Neural cell (in vitro differentiated cells): ENCODE measurements around the gene CERS1. TPM values are rescaled to one million over a fixed set of nuclear protein-coding genes. Genes with fewer than 3 reads are reported as not detected.

ENCODE experiments used
- H2AFZ ChIP-seq: fragments of 200-600, 300-800 bp; sonication (generic), shearing (Covaris generic); 2 replicates; pipeline ENCODE4 v1.6.0; 2014; ENCODE audit warnings: low read depth, mild to moderate bottlenecking, antibody characterized with exemption, low read length, moderate library complexity
- H3F3A ChIP-seq: fragments of 200-600 bp; shearing (Covaris generic); 2 replicates; pipeline ENCODE4 v1.6.1; 2016; ENCODE audit warnings: mild to moderate bottlenecking, moderate library complexity, mixed read lengths, antibody characterized with exemption, low read length; ENCODE audit not compliant: insufficient read depth, poor library complexity, severe bottlenecking
- H3K27ac ChIP-seq: fragments of 200-600, 300-800 bp; sonication (generic), shearing (Covaris generic); 2 replicates; pipeline ENCODE4 v1.5.1; 2014; ENCODE audit warnings: mild to moderate bottlenecking, low read length, moderate library complexity
- H3K27me3 ChIP-seq: fragments of 300-800, 200-600 bp; sonication (generic), shearing (Covaris generic); 2 replicates; pipeline ENCODE4 v1.6.0; 2014; ENCODE audit warnings: mild to moderate bottlenecking, low read depth, low read length, moderate library complexity; ENCODE audit not compliant: insufficient read depth
- H3K36me3 ChIP-seq: fragments of 300-800, 200-600 bp; sonication (generic), shearing (Covaris generic); 2 replicates; pipeline ENCODE4 v1.5.1; 2014; ENCODE audit warnings: mild to moderate bottlenecking, antibody characterized with exemption, low read length, moderate library complexity; ENCODE audit not compliant: insufficient read depth
- H3K4me2 ChIP-seq: fragments of 300-800, 200-600 bp; sonication (generic), shearing (Covaris generic); 2 replicates; pipeline ENCODE4 v1.6.0; 2014; ENCODE audit warnings: mild to moderate bottlenecking, low read length
- H3K4me3 ChIP-seq: fragments of 300-800, 200-600 bp; sonication (generic), shearing (Covaris generic); 2 replicates; pipeline ENCODE4 v1.5.1; 2014; ENCODE audit warnings: mild to moderate bottlenecking, low read length, moderate library complexity
- H3K79me2 ChIP-seq: fragments of 200-600 bp; shearing (Covaris generic); replicated peaks from 2 replicates; pipeline ENCODE4 v1.6.0; 2014; ENCODE audit warnings: mild to moderate bottlenecking, low read length, moderate library complexity; ENCODE audit not compliant: insufficient read depth
- H3K9ac ChIP-seq: fragments of 300-800, 200-600 bp; sonication (generic), shearing (Covaris generic); 2 replicates; pipeline ENCODE4 v1.6.1; 2016; ENCODE audit warnings: mild to moderate bottlenecking, low read length, mixed read lengths
- H3K9me2 ChIP-seq: fragments of 200-600 bp; shearing (Covaris generic); 2 replicates; pipeline ENCODE4 v1.6.1; 2016; ENCODE audit warnings: mild to moderate bottlenecking, low read length, mixed read lengths; ENCODE audit not compliant: insufficient read depth
- H3K9me3 ChIP-seq: fragments of 200-600, 300-800 bp; sonication (generic), shearing (Covaris generic); 2 replicates; pipeline ENCODE4 v1.6.1; 2016; ENCODE audit warnings: mild to moderate bottlenecking, mixed run types, low read length, moderate library complexity, mixed read lengths
- H4K20me1 ChIP-seq: fragments of 200-600 bp; shearing (Covaris generic); 2 replicates; pipeline ENCODE4 v1.6.1; 2016; ENCODE audit warnings: mild to moderate bottlenecking, mixed run types; ENCODE audit not compliant: insufficient read depth
- EP300 ChIP-seq: fragments of 450-650 bp; conservative IDR thresholded peaks from 2 replicates; pipeline ENCODE4 v1.6.1; 2014; ENCODE audit warnings: antibody characterized with exemption, mild to moderate bottlenecking, moderate library complexity; ENCODE audit not compliant: poor library complexity, severe bottlenecking
- EZH2 ChIP-seq: fragments of 200-600, 300-800 bp; shearing (Covaris generic), sonication (generic); IDR thresholded peaks from 2 replicates; pipeline ENCODE4 v1.6.1; 2014; ENCODE audit warnings: antibody characterized with exemption, low read length, borderline replicate concordance, mild to moderate bottlenecking; ENCODE audit not compliant: insufficient read depth, poor library complexity, severe bottlenecking
- MXI1 ChIP-seq: fragments of 450-650 bp; conservative IDR thresholded peaks from 2 replicates; pipeline ENCODE4 v1.6.1; 2014; ENCODE audit warnings: antibody characterized with exemption, mild to moderate bottlenecking; ENCODE audit not compliant: poor library complexity, severe bottlenecking
- POLR2AphosphoS5 ChIP-seq: IDR thresholded peaks from 2 replicates; pipeline ENCODE4 v1.6.1; 2012
- RAD21 ChIP-seq: fragments of 450-650 bp; conservative IDR thresholded peaks from 2 replicates; pipeline ENCODE4 v1.6.1; 2014; ENCODE audit warnings: antibody characterized with exemption, mild to moderate bottlenecking, moderate library complexity
- SMC3 ChIP-seq: fragments of 450-650 bp; conservative IDR thresholded peaks from 2 replicates; pipeline ENCODE4 v1.6.1; 2014; ENCODE audit warnings: antibody characterized with exemption, mild to moderate bottlenecking, moderate library complexity; ENCODE audit not compliant: poor library complexity
- TAF1 ChIP-seq: IDR thresholded peaks from 2 replicates; pipeline ENCODE4 v1.6.1; 2012; ENCODE audit warnings: low read depth
- polyA plus RNA-seq: library from polyadenylated mRNA; depleted of rRNA; stranded (reverse); fragments of >200 nt; gene quantifications from 2 replicates; pipeline ENCODE4 v1.2.3, GENCODE V29; 2014
- TF ChIP-seq, protein P1 (sequence below): fragments of 450-650 bp; IDR thresholded peaks from 2 replicates; pipeline ENCODE4 v1.5.1; 2014; ENCODE audit warnings: antibody characterized with exemption, mild to moderate bottlenecking, moderate library complexity; ENCODE audit not compliant: poor library complexity, severe bottlenecking
- TF ChIP-seq, protein P2 (sequence below): IDR thresholded peaks from 2 replicates; pipeline ENCODE4 v1.6.1; 2012; ENCODE audit warnings: borderline replicate concordance

CERS1 gene
- polyA plus RNA-seq, 1 donor from 2014 or later = 19.1 TPM

DNA sequence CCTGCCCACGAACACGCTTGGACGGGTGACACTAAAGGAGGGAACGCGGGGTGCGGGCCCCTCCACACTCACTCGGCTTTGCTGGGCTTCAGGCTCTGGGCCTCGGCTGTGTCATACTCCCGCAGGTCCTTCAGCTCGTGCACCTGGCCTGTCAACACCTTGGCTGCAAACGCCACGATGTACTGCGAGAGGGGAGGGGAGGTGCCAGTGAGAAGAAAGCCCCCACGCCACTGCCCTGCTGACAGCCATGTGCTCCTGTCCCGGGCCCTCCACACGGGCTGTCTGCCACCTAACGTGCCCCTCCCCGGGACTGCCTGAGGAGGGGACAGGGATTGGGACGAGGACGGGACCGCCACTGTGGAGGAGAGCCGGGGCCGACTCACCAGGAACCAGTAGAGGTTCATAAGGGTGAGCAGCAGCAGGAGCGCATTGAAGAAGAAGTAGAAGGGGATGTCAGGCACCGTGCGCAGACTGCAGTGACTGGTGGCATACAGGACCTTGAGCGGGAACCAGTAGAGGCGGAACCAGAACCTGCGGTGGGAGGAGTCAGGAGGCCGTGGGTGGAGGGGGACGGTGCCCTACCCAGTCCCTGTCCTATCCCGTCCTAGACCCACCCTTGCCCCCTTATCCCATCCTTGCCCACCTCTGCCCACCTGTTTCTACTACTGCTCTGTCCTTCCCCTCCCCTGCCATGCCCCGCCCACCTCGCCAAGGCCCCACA lies 16.9 kb downstream of the CERS1 start:
- Histone ChIP-seq H3K9ac (no peak overlapping the region), H4K20me1 (no peaks in the 10 kb centered on the region), H3K4me3 (no peak overlapping the region), H3K79me2 (no peaks in the 10 kb centered on the region), H3K36me3 (peaks cover 20% of the 10 kb centered on the region), H2AFZ (no peak overlapping the region), H3K9me3 (no peaks in the 10 kb centered on the region), H3K27me3 (no peaks in the 10 kb centered on the region), H3K4me2 (no peak overlapping the region), H3K27ac (no peak overlapping the region), H3K9me2 (no peaks in the 10 kb centered on the region), H3F3A (no peaks in the 10 kb centered on the region)
- TF ChIP-seq MXI1 (no peak), POLR2AphosphoS5 (no peak), TAF1 (no peak), SMC3 (no peak), EZH2 (no peak), RAD21 (no peak), EP300 (no peak)
- TF ChIP-seq, protein P1, sequence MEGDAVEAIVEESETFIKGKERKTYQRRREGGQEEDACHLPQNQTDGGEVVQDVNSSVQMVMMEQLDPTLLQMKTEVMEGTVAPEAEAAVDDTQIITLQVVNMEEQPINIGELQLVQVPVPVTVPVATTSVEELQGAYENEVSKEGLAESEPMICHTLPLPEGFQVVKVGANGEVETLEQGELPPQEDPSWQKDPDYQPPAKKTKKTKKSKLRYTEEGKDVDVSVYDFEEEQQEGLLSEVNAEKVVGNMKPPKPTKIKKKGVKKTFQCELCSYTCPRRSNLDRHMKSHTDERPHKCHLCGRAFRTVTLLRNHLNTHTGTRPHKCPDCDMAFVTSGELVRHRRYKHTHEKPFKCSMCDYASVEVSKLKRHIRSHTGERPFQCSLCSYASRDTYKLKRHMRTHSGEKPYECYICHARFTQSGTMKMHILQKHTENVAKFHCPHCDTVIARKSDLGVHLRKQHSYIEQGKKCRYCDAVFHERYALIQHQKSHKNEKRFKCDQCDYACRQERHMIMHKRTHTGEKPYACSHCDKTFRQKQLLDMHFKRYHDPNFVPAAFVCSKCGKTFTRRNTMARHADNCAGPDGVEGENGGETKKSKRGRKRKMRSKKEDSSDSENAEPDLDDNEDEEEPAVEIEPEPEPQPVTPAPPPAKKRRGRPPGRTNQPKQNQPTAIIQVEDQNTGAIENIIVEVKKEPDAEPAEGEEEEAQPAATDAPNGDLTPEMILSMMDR = no peak
- TF ChIP-seq, protein P2, sequence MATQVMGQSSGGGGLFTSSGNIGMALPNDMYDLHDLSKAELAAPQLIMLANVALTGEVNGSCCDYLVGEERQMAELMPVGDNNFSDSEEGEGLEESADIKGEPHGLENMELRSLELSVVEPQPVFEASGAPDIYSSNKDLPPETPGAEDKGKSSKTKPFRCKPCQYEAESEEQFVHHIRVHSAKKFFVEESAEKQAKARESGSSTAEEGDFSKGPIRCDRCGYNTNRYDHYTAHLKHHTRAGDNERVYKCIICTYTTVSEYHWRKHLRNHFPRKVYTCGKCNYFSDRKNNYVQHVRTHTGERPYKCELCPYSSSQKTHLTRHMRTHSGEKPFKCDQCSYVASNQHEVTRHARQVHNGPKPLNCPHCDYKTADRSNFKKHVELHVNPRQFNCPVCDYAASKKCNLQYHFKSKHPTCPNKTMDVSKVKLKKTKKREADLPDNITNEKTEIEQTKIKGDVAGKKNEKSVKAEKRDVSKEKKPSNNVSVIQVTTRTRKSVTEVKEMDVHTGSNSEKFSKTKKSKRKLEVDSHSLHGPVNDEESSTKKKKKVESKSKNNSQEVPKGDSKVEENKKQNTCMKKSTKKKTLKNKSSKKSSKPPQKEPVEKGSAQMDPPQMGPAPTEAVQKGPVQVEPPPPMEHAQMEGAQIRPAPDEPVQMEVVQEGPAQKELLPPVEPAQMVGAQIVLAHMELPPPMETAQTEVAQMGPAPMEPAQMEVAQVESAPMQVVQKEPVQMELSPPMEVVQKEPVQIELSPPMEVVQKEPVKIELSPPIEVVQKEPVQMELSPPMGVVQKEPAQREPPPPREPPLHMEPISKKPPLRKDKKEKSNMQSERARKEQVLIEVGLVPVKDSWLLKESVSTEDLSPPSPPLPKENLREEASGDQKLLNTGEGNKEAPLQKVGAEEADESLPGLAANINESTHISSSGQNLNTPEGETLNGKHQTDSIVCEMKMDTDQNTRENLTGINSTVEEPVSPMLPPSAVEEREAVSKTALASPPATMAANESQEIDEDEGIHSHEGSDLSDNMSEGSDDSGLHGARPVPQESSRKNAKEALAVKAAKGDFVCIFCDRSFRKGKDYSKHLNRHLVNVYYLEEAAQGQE = no peak

DNA sequence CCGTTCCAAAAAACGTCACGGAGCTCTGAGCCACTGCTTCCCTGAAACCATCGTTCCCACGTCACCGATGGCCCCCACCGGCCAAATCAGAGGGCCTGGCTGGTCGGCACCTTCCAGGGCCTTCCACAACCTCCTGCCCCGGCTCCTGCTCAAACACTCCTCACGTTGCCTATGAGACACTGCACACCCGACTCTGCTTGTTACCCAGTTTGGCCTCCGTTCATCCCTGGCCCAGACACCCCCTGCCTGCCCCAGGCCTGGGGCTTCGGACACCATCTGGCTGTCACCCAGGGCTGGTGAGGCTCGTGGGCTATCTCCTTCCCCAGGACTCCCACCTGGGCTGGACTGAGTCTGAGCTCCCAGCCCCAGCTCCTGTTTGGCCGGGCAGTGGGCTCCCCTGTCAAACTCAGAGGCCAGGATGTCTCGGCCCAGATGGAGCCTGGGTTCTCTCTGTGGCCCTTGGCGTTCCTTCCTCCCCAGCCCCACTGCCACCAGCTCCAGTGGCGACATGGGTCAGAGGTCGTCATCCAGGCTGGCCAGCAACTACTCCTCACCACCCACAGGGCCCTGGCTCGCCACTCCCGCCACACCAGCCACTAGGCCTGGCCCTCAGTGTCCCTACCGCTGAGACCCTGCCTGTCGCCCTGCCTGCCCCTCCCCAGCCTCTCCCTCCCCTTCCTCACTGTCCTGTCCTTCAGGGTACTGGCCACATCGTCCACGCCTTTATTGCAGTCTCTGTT lies 17.7 kb downstream of the CERS1 start:
- no peaks in the 10 kb centered on the region for H3K27me3 ChIP-seq
- H3K9ac ChIP-seq = no peak overlapping the region
- H2AFZ ChIP-seq = no peak overlapping the region
- H3K4me3 ChIP-seq = no peak overlapping the region
- H3K4me2 ChIP-seq = no peak overlapping the region
- TF ChIP-seq, protein P1 = no peak
- TF ChIP-seq EZH2 (no peak), MXI1 (no peak), POLR2AphosphoS5 (no peak)
- H3K9me2 ChIP-seq = no peaks in the 10 kb centered on the region
- peaks cover 20% of the 10 kb centered on the region for H3K36me3 ChIP-seq
- H3K79me2 ChIP-seq = no peaks in the 10 kb centered on the region
- no peaks in the 10 kb centered on the region for H3K9me3 ChIP-seq
- no peak overlapping the region for H3K27ac ChIP-seq
- H3F3A ChIP-seq = no peaks in the 10 kb centered on the region
- H4K20me1 ChIP-seq = no peaks in the 10 kb centered on the region
